ENCODE measurements around the gene TPGS1. TPM values are rescaled to one million over a fixed set of nuclear protein-coding genes. Genes with fewer than 3 reads are reported as not detected.

TPGS1 gene
- total RNA-seq, 1 experiment from 2014 or later, result 22.6 TPM

GRCh38 chr19:540867-541637 lies 33.8 kb downstream of the TPGS1 start:
- Histone ChIP-seq H3K4me3 (no peak overlapping the region), H3K27me3 (no peaks in the 10 kb centered on the region), H3K9me3 (no peaks in the 10 kb centered on the region), H3K36me3 (no peaks in the 10 kb centered on the region)
- no peak for DNase-seq

GRCh38 chr19:541699-542098 lies 34.4 kb downstream of the TPGS1 start:
- DNase-seq, result no peak
- no peaks in the 10 kb centered on the region for H3K27me3 ChIP-seq
- no peaks in the 10 kb centered on the region for H3K36me3 ChIP-seq
- no peaks in the 10 kb centered on the region for H3K9me3 ChIP-seq
- no peak overlapping the region for H3K4me3 ChIP-seq

DNA sequence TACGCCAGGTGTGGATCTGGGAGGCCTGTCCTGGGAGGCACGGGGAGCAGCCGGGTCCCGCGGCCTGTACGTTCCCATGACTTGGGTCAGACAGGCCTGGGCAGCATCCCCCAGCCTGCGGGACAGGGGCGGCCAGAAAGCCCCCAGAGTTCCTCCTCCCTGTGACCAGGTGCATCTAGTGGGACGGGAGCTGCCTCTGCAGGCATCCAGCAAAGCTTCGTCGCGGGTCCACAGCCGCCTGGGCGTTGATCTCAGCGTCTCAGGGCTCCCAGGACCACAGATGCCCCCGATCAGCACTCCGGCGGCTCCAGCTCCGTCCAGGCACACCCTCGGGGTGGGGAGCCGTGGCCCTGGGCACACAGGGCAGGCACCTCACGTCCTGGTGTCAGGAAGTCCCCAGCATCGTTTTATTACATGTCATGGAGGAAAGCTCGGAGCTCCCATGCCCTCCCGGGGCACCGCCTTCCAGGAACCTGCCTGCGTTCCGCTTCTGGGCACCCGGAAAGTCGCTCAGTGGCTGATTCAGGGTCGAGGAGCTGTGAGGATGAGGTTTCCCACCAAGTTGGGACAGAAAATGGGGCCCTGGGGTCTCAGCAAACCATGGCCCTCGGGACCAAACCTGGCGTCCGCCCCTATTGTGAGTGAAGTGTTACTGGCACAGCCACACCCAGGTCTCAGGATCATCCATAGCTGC lies 35.0 kb downstream of the TPGS1 start:
- H3K4me3 ChIP-seq, result no peak overlapping the region
- no peaks in the 10 kb centered on the region for H3K36me3 ChIP-seq
- no peaks in the 10 kb centered on the region for H3K27me3 ChIP-seq
- no peak for DNase-seq
- no peaks in the 10 kb centered on the region for H3K9me3 ChIP-seq

DNA sequence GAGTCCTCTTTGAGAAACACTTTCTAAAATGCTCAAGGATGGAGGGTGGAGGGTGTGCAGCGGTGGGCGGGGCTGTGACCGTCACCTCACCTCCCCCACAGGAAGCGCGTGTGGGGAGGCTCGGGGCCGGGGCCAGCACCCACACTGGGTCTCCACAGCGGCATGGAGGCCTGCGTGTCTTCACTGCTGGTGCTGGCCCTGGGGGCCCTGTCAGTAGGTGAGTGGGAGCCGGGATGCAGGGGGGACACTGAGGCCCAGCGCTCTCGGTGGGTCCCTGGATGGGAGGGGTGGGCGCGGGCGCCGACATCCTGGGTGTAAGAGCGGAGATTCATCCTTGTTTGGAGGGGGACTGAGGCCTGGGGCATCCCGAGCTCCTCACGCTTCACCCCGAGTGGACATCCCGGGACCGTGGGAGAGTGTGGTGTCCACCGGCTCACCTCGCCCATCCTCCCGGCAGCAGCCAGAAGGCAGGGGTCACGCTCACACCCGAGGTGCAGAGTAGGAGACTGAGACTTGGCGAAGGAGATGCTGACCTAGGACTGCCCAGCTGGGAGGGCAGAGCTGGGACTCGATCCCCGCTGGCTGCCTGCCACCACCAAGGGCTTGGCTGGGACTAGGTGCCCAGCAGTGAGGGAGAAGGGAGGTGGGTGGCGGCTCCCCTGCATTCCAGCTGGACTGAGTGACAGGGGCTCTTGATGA lies 36.8 kb downstream of the TPGS1 start, which contains the start of gene GZMM:
GZMM (plus strand) TSS at position 144 of the 699 bp plus-strand sequence; CDS start at position 163, 19 bp downstream.
- no peak for DNase-seq
- no peak within 1 kb of the TSS for H3K4me3 ChIP-seq

GRCh38 chr19:547117-547516 lies 39.8 kb downstream of the TPGS1 start:
- no peaks in the 10 kb centered on the region for H3K36me3 ChIP-seq
- no peaks in the 10 kb centered on the region for H3K9me3 ChIP-seq
- no peak for DNase-seq
- no peak overlapping the region for H3K4me3 ChIP-seq
- H3K27me3 ChIP-seq, result no peaks in the 10 kb centered on the region

More for the DNA sequence above, 36.8 kb downstream of the TPGS1 start, which contains the start of gene GZMM:
- Histone ChIP-seq H3K27me3 (no peaks in the 10 kb centered on the region), H3K36me3 (no peaks in the 10 kb centered on the region), H3K9me3 (no peaks in the 10 kb centered on the region)

DNA sequence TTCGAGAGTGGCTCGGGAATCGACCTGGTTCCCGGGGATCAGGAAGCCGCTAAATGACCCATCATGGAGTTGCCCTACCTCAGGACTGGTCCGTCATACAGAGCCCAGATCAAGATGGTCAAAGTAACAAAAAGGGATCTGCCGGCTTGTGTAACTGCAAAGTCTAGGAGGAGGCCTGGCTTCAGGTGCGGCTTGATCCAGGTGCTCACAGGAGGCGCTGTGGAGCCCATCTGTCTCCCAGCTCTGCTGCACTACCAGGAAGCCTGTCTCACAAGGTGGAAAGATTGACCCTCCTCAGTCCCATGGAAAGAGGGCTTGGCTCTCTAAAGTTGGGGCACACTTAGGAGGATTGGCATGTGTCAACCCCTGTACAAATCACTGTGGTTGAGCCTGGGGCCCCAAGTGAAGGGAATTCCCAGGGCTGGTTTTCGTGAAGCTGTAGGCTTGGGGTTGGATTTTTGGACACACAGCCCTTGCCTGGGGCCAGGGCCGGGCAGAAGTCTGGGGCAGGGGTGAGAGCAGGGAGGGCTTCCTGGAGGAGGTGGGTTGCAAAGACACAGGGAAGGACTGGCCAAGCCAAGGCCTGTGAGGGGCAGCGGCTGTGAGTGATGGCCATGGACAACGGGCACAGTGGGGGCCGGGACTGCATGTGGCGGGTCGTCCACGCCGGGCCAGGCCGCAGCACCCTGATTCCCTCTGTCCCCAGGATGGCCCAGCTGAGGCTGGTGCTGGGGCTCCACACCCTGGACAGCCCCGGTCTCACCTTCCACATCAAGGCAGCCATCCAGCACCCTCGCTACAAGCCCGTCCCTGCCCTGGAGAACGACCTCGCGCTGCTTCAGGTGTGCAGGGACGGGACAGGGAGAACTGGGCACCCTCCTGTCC lies 40.8 kb downstream of the TPGS1 start:
- no peak for DNase-seq
- no peaks in the 10 kb centered on the region for H3K9me3 ChIP-seq

GRCh38 chr19:548886-549830 lies 41.9 kb downstream of the TPGS1 start:
- no peaks in the 10 kb centered on the region for H3K27me3 ChIP-seq
- DNase-seq, result no peak
- no peaks in the 10 kb centered on the region for H3K9me3 ChIP-seq
- H3K36me3 ChIP-seq, result no peaks in the 10 kb centered on the region
- no peak overlapping the region for H3K4me3 ChIP-seq

More for the DNA sequence above, 40.8 kb downstream of the TPGS1 start:
- no peak overlapping the region for H3K4me3 ChIP-seq
- no peaks in the 10 kb centered on the region for H3K27me3 ChIP-seq
- no peaks in the 10 kb centered on the region for H3K36me3 ChIP-seq

GRCh38 chr19:554817-555216 lies 47.5 kb downstream of the TPGS1 start:
- no peak overlapping the region for H3K4me3 ChIP-seq
- DNase-seq, result no peak
- no peaks in the 10 kb centered on the region for H3K27me3 ChIP-seq
- no peaks in the 10 kb centered on the region for H3K36me3 ChIP-seq
- no peaks in the 10 kb centered on the region for H3K9me3 ChIP-seq

GRCh38 chr19:555474-555808 lies 48.1 kb downstream of the TPGS1 start:
- no peak for DNase-seq
- Histone ChIP-seq H3K36me3 (no peaks in the 10 kb centered on the region), H3K4me3 (no peak overlapping the region), H3K27me3 (no peaks in the 10 kb centered on the region), H3K9me3 (no peaks in the 10 kb centered on the region)

GRCh38 chr19:556611-557382 lies 49.5 kb downstream of the TPGS1 start:
- no peak for DNase-seq
- H3K9me3 ChIP-seq, result no peaks in the 10 kb centered on the region
- H3K27me3 ChIP-seq, result no peaks in the 10 kb centered on the region
- no peaks in the 10 kb centered on the region for H3K36me3 ChIP-seq
- no peak overlapping the region for H3K4me3 ChIP-seq

GRCh38 chr19:558770-559439 lies 51.6 kb downstream of the TPGS1 start:
- DNase-seq, result no peak
- H3K9me3 ChIP-seq, result no peaks in the 10 kb centered on the region
- H3K4me3 ChIP-seq, result no peak overlapping the region
- H3K27me3 ChIP-seq, result no peaks in the 10 kb centered on the region
- no peaks in the 10 kb centered on the region for H3K36me3 ChIP-seq

- Histone ChIP-seq H3K27me3 (no peaks in the 10 kb centered on the region), H3K9me3 (no peaks in the 10 kb centered on the region), H3K4me3 (no peak overlapping the region), H3K36me3 (no peaks in the 10 kb centered on the region)
- no peak for DNase-seq
Observed at GRCh38 chr19:560121-560520, 52.8 kb downstream of the TPGS1 start.

- Histone ChIP-seq H3K27me3 (no peaks in the 10 kb centered on the region), H3K4me3 (no peak overlapping the region), H3K9me3 (no peaks in the 10 kb centered on the region), H3K36me3 (no peaks in the 10 kb centered on the region)
- DNase-seq, result no peak
Observed at GRCh38 chr19:566403-566802, 59.1 kb downstream of the TPGS1 start.

GRCh38 chr19:566844-567243 lies 59.5 kb downstream of the TPGS1 start:
- no peak for DNase-seq
- no peaks in the 10 kb centered on the region for H3K36me3 ChIP-seq
- no peaks in the 10 kb centered on the region for H3K9me3 ChIP-seq
- H3K4me3 ChIP-seq, result no peak overlapping the region
- no peaks in the 10 kb centered on the region for H3K27me3 ChIP-seq
